ENCODE data around the gene PFN3.
"Not testable (repeated sequence)": the region's sequence is repeated elsewhere in the genome, so short reads cannot be mapped to it uniquely, and the experiment has no call there.

PFN3 gene

DNA sequence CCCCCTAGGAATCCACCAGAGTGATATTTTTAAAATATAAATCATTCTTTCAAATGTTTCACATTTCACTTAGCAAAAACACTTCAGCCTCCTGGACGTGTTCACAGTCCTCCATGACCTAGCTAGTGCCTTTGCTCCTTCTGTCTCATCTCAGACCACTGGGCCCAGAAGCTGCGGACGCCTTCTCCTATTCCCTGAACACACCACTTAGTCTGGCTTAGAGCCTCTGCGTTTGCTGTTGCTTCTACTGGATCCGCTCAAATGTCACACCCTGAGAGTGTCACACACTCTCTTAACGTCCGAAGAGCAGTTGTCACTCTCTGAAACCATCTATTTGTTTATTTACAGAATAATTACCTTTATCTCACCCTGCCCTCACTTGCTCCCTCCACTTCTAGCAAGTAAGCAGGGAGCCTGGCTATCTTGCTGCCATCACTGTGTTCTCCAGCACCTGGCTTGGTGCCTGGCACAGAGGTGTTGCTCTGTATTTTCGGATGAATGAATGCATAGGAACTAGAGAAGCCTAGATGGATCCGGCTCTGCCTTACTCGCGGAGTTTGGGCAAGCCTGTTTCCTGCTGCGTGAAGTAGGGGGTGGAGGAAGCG is 24.8 kb upstream of the PFN3 start:
- DNase-seq = no peak

DNA sequence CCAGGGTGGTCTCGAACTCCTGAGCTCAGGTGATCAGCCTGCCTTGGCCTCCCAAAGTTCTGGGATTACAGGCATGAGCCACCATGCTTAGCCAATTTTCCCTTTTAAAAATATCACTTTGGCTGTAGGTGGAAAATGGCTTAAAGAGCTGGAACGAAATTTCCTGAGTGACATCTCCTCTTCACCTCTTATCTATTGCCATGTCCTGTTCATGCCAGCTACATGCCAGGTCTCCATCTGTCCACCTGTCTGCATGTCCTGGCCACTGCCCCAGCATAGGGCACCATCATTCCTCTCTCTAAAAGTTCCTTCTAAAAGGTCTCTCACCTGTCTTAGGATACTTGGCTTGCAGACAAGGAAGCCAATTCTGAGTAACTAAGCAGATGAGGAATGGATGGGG is 23.2 kb upstream of the PFN3 start:
- DNase-seq = no peak

DNA sequence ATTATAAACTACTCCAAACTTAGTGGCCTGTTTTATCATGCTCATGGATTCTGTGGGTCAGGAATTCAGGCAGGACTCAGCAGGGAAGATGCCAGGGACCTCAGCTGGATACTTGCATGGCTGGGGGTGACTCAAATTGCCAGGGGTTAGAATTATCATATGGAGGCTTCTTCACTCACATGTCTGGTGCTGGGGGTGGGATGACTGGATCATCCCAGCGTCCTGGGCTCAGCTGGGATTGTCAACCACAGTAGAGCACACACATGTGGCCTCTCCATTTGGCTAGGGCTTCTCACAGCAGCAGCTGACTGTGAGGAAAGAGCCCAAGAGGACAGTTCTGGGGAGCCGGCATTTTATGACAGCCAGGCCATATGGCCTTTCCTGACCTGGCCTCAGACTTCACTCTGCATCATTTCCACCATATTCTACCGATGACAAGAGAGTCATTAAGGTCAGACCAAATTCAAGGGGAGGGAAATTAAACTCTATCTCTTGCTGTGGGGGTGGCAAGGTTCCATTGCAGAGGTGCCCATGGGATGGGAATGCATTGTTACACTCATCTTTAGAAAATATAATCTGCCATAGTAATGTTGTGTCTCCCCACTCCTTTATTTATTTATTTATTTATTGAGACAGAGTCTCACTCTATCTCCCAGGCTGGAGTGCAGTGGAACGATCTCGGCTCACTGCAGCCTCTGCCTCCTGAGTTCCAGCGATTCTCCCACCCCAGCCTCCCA is 20.8 kb upstream of the PFN3 start:
- DNase-seq = no peak

DNA sequence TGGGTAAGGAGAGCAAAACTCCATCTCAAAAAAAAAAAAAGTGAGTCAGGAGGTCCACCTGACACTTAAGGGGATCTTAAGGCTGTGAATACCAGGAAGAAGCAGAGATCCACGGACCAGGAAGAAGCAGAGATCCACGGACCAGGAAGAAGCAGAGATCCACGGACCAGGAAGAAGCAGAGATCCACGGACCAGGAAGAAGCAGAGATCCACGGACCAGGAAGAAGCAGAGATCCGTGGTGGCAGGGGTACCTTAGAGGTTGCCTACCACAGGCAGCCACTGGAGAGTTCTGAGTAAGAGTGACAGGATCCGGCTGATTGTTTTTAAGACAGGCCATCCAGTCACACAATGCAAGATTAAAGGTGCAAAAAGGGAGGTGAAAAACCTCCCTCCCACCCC is 20.0 kb upstream of the PFN3 start:
- not testable (repeated sequence) for DNase-seq

DNA sequence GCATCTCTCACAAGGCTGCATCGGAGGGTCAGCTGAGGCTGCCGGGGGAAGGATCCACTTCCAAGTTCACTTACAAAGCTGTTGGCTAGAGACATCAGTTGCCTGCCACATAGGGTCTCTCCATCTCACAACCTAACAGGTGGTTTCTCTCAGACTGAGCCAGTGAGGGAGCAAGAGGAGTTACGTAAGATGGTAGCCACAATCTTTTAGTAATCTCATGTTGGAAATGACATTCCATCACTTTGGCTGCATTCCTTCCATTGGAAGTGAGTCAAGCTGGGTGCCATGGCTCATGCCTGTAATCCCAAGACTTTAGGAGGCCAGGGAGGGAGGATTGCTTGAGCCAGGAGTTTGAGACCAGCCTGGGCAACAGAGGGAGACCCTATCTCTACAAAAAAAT is 18.6 kb upstream of the PFN3 start:
- DNase-seq = no peak

DNA sequence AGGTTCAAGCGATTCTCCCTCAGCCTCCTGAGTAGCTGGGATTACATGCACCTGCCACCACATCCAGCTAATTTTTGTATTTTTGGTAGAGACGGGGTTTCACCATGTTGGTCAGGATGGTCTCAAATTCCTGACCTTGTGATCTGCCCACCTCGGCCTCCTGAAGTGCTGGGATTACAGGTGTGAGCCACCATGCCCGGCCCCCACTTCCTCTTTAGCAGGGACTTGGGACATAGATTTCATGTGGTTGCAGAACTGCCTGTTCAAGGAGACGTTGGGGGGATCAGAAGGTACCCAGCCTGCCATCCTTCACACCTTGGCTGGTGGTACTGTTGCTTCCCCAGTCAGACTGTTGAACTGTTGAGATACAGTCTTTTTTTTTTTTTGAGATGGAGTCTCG is 16.6 kb upstream of the PFN3 start:
- not testable (repeated sequence) for DNase-seq

DNA sequence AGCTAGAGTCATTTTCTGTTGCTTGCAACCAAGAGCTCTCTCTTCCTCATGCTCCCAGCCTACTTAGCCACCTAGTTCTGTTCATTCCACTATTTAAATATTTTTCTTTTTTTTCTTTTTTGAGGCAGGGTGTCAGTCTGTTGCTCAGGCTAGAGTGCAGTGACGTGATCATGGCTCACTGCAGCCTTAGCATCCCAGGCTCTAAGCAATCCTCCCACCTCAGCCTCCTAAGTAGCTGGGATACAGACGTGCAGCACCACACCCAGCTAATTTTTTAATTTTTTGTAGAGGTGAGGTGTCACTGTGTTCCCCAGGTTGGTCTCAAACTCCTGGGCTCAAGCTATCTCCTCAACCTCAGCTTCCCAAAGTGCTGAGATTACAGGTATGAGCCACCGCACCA is 14.0 kb upstream of the PFN3 start:
- DNase-seq = no peak

DNA sequence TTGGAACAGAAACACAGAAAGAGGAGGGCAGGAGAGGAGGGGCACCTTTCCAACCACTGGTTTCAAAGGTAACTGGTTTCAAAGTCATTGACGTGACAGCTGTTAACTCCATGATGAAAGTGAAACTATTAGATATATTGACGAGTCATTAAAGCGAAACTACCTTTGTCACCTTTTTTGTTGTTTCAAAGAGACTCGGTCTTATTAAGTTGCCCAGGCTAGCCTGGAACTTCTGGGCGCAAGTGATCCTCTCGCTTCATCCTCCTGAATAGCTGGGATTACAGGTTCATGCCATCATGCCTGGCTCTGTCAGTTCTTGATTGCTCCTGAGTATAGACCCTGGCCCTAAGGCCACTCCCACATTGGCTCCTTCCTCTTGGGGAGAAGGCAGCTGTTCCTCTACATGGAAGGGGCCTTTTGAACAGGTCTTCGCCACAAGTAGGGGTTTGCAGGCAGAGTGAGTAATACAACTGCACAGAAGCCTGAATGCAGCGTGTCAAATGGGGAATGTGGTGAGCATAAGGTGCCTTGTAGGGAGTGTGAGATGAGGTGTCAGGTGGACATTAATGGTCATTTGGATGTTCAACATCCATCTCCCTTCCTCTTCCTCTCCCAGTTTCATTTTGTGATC is 12.3 kb upstream of the PFN3 start:
- no peak for DNase-seq

DNA sequence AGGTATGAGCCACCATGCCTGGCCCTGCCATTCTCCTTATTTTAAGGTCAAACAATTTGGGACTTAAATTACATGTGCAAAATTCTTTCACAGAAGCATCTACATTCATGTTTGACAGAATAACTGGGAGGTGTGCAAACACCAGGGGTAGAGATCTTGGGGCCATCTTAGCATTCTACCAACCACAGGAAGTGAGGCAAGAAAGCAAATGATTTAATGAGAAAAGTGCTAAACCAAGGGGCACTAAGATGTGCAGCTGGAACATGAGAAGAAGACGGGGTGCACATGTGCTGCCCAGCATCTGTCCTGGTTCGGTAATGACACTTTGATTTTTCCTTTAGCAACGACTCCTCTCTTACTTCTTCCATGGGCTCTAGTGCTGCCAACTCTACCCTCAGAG is 10.1 kb upstream of the PFN3 start:
- no peak for DNase-seq

DNA sequence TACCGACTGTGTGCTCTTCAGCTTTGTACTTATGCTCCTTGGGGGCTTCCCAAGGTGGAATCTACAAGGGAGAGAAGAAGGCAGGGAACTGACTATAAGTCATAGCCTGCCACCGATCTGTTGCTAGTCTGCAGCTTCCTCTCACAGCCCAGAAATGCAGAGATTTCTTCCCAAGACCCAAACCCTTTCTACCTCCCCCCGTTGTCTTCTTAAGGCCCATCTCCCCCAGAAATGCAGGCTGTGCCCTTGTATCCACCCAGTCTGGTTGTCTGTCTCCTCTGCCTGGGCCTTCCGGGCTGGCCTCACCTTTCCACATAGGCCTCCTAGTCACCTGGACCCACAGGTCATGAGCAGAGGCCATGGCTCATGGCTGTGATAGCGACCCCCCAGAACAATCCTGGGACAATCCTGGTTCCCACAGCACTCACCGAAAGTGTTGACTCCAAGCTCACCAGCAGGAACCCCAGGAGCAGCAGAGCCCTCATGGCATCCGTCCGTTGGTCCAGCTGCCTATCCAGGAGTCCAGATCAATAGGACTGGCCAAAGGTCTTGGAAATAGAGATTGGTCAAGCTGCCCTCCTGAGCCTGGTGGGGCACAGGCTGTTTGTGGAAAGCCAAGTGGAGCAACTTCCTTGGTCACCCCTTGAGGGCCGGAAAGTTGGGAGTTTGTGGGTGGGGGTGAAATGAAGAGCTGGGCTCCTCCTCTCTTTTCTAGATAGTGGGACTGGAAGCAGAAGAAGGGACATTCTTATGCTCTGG is 8.8 kb upstream of the PFN3 start, which contains the start of gene F12:
TSS of gene F12 (minus strand) at position 522 of the 759 bp plus-strand sequence. CDS start at position 485, 37 bp downstream.
- no peak for DNase-seq

DNA sequence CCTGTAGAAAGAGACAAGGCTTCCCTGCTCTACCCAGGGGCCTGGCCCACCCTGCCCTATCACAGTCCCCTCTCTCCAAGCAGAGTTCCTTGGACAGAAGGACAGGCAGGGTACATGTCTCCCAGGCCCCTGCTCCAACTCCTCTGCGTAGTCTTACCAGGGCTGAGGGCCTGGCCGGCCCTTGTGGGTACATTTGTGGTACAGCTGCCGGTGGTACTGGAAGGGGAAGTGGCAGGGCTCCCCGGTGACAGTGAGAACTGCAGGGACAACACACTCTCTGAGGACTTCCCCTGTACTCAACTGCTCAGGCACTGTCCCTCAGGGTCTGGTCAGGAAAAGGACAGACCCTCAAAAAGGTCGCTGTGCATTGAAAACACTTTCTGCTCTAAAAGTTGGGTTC is 5.3 kb upstream of the PFN3 start:
- no peak for DNase-seq

DNA sequence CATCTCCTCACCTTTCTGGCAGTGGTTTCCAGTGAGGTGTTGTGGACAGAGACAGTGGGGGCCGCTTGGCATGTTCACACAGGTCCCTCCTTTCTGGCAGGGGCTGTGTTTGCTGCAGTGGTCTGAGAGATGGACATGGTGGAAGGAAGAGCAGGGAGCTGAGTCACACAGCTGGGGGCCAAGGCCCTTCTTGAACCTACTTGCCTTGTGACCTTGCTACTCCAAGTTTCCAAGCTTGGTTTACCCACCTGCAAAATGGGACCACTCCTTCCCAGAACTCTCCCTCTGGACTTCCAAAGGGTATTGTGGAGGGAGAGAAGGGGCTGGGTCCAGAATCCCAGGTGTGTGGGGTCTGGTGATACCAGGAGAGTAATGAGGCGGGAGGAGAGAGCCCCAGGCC is 4.9 kb upstream of the PFN3 start:
- no peak for DNase-seq

DNA sequence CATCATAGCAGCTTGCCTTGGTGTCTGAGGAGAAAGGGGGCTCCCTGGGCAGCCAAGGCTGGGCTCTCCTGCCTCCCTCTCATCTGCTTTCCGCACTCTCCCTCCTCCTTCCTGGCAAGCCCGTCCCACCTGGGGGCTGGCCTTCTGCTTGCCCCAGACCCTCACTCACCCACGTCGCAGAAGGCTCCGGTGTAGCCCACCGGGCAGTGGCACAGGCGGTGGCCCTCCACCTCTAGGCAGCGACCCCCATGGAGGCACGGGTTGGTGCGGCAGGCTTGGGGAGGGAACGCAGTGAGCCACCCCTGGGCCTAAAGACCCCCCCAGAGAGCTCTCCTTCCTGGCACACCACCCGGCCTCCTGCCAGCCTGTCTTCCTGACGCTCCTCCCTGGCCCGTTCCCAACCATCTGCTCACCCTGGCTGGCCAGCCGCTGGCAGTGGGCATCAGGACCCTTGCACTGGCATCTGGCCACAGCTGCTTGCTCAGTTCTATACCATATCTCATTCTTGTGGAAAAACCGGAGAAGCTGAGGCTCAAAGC is 4.2 kb upstream of the PFN3 start:
- no peak for DNase-seq

DNA sequence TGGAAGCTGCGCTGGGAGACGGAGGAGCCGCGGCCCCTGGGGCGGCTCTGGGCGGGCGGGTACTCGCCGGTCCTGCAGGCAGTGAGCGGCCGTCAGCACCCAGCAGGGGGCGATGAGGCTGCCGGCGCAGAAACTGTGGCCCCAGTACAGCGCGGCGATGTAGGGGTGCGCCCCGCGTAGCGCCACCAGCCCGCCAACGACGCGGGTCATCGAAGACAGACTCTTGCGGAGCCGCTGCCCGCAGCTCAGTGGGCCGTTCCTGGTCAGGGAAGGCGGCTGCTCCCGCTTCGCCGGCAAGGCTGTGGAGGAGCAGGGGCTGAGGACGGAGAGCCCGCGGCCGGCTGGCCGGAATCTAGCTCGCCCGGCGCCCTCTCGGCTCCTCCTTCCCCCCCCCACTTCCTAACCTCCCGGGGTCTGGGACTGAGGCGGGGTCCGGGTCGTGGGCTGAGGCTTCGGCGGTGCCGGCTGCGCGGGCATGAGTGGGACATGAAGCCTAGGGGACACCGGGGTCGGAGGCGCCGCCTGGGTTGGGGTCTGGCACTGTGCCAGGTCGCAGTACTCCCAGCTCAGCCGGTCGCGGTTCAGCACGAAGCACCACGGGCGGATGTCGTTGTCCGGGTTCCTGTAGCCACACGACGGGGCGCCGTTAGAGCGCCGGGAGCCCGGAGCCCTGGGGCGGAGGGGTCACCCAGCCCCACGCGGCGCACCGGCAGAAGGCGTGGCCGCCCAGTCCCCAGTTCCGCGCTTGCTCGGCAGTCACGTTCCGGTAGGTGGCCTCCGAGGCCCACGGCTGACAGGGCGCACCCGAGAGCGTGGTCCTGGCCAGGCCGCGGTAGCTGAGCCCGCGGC is 3.6 kb upstream of the PFN3 start:
- DNase-seq = peak; percentile 89

DNA sequence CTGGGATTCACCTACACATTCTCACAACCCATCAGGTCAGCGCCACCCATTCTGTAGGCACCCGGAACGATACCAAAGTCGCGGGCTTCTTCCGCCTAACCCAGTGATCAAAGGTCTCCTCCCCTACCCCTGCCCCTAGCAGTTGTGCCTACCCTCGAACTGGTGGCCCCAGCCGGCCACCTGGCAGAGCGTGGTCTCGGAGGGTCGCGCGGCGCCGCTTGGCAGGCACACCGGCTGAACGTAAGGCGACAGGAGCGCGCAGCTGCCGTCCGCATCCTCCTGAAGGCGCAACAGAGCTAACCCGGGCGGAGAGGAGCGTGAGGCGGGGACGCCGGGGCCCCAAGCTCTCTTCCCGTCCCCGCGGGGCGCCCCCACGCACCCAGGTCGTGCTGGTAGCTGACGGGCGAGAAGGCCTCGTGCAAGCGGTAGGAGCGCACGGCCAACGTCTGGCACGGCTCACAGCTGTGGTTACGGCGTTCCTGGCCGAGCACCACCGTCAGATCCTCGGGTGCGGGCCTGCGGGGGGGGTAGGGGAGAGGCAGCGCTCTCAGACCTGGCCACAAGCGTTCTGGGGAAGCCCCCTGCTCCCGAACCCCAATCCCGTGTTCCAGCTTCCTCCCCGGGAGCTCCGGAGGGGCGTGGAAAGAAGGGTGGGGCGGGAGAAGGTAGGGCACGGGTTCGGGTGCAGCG is 2.8 kb upstream of the PFN3 start:
- peak; percentile 44 for DNase-seq

DNA sequence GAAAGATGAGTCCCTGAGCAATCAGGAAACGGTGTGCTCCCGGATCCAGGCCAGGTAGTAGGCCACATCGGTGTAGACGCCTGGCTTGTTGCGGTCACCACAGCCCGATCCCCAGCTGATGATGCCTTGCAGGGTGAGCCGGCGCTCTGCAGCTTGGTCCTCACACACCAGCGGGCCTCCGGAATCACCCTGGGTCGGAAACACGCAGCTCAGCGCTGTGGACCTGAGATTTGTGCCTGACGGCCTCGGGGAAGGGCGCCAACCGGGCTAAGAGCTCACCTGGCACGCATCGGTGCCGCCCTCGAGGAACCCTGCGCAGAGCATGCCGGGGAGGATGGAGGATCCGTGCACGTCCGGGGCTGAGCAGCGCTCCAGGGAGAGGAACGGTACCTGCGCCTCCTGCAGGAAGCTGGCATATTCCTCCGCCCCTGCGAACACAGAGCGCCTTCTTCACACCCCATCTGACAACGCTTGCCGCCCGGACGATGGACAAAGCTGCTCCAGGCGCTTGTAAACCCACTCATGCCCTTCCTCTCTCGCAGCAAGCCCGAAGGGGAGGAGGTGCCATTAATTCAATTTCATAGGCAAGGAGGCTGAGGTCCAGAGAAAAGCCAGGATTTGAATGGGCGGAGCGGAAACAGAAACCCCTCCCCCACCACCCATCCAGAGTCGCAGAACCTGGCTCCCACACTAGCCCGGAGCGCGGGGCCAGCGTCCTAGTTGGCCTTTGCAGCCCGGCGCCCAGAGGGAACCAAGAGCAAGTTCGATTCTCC is 2.0 kb upstream of the PFN3 start:
- DNase-seq = peak; percentile 73

DNA sequence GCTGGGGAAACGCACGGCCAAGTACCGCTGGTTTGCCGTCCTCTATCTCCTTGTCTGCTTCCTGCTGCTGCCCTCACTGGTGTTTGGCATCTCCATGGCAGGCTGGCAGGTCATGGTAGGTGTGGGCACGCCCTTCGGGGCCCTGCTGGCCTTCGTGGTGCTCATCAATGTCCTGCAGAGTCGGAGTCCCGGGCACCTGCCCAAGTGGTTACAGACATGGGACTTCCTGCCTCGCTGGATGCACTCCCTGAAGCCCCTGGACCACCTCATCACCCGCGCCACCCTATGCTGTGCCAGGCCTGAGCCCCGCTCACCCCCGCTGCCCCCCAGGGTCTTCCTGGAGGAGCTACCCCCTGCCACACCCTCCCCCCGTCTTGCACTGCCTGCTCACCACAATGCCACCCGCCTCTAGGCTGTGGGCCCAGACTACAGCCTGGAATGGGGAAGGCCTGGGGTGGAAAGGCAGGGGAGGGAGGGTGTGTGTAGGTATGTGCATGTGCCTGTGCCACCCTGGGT is 2.5 kb downstream of the PFN3 start:
- DNase-seq = no peak

DNA sequence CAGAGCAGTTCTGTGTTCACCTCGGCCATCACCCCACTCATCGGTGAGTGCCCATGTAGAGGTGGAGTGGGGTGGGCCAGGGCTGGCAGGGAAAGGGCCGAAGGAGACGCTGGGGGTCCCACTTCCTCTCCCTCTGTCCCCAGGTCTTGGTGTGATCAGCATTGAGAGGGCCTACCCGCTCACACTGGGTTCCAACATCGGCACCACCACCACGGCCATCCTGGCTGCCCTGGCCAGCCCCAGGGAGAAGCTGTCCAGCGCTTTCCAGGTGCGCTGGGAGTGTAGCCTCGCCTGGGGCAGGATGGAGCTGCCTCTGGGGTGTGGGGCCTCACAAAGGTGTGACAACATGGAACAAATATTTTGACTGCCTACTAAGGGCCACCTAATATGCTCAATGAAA is 3.7 kb downstream of the PFN3 start:
- DNase-seq = no peak

DNA sequence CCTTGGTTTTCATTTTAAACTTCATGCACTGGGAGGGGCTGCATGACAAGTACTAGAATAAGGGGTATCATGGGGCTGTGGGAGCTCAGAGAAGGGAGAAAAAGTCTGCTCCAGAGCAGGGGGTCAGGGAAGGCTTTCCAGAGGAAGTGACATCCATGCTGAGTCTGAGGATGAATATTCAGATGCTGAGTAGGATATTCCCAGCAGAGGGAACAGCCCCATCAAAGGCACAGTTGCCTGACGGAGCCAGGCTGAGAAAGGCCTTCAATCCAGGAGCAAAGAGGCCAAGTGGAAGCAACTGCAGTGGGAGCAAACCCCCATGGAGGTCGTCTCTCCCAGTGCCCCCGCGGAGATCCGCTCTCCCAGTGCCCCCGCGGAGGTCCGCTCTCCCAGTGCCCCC is 4.4 kb downstream of the PFN3 start:
- no peak for DNase-seq

DNA sequence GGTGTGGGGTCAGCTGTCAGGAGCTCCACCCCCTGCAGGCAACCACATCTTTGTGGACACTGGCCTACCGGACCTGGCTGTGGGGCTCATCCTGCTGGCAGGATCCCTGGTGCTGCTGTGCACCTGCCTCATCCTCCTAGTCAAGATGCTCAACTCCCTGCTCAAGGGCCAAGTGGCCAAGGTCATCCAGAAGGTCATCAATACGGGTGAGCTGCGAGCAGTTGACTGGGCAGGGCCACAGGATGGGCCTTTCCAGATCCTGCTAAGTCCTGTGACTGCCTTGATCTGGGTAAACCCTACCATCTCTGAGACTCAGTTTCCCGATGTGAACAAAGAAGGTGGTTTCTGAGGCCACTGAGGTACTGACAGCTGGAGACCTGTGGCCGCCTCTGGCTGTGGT is 6.5 kb downstream of the PFN3 start:
- DNase-seq = no peak
